MG63 (cell line): ENCODE data around the gene CAPZB. TPM values are rescaled to one million over a fixed set of nuclear protein-coding genes. Genes with fewer than 3 reads are reported as not detected.

Experiments used
- DNase-seq: peaks from one replicate; pipeline ENCODE4 v3.0.0-alpha.2; 2020
- H3K27me3 ChIP-seq: fragments of 250-450 bp; sonication (Bioruptor Pico); 2 replicates; pipeline ENCODE4 v1.5.1; 2020; ENCODE audit warnings: mild to moderate bottlenecking, moderate library complexity
- H3K36me3 ChIP-seq: fragments of 250-450 bp; sonication (Bioruptor Pico); 2 replicates; pipeline ENCODE4 v1.5.1; 2020; ENCODE audit warnings: mild to moderate bottlenecking, moderate library complexity
- H3K4me3 ChIP-seq: fragments of 250-450 bp; sonication (Bioruptor Pico); 2 replicates; pipeline ENCODE4 v1.5.1; 2020; ENCODE audit warnings: mild to moderate bottlenecking, moderate library complexity
- H3K9me3 ChIP-seq: fragments of 250-450 bp; sonication (Bioruptor Pico); 2 replicates; pipeline ENCODE4 v1.5.1; 2020; ENCODE audit warnings: mild to moderate bottlenecking, moderate library complexity
- total RNA-seq: library from RNA; depleted of rRNA; stranded (reverse); fragments of >200 nt; shearing (Covaris generic); gene quantifications from 2 replicates; pipeline ENCODE4 v1.2.3, GENCODE V29; 2014; ENCODE audit warnings: low replicate concordance

The CAPZB gene
- total RNA-seq, 1 experiment from 2014 or later, result 357 TPM

- Histone ChIP-seq H3K27me3 (no peaks in the 10 kb centered on the region), H3K36me3 (peaks cover 65% of the 10 kb centered on the region), H3K4me3 (no peak overlapping the region), H3K9me3 (no peaks in the 10 kb centered on the region)
- no peak for DNase-seq
These were observed 107.3 kb downstream of the CAPZB start for GRCh38 chr1:19377812-19378718.

GRCh38 chr1:19376428-19377372, 108.6 kb downstream of the CAPZB start:
- Histone ChIP-seq H3K27me3 (no peaks in the 10 kb centered on the region), H3K4me3 (no peak overlapping the region), H3K36me3 (peaks cover 59% of the 10 kb centered on the region), H3K9me3 (no peaks in the 10 kb centered on the region)
- DNase-seq, result no peak

- no peak for DNase-seq
- H3K27me3 ChIP-seq, result no peaks in the 10 kb centered on the region
- H3K9me3 ChIP-seq, result no peaks in the 10 kb centered on the region
- H3K4me3 ChIP-seq, result no peak overlapping the region
- peaks cover 59% of the 10 kb centered on the region for H3K36me3 ChIP-seq
These were observed 109.5 kb downstream of the CAPZB start for GRCh38 chr1:19375631-19376400.

GRCh38 chr1:19374926-19375325, 110.4 kb downstream of the CAPZB start:
- Histone ChIP-seq H3K9me3 (no peaks in the 10 kb centered on the region), H3K27me3 (no peaks in the 10 kb centered on the region), H3K36me3 (peaks cover 53% of the 10 kb centered on the region), H3K4me3 (no peak overlapping the region)
- DNase-seq, result no peak

DNA sequence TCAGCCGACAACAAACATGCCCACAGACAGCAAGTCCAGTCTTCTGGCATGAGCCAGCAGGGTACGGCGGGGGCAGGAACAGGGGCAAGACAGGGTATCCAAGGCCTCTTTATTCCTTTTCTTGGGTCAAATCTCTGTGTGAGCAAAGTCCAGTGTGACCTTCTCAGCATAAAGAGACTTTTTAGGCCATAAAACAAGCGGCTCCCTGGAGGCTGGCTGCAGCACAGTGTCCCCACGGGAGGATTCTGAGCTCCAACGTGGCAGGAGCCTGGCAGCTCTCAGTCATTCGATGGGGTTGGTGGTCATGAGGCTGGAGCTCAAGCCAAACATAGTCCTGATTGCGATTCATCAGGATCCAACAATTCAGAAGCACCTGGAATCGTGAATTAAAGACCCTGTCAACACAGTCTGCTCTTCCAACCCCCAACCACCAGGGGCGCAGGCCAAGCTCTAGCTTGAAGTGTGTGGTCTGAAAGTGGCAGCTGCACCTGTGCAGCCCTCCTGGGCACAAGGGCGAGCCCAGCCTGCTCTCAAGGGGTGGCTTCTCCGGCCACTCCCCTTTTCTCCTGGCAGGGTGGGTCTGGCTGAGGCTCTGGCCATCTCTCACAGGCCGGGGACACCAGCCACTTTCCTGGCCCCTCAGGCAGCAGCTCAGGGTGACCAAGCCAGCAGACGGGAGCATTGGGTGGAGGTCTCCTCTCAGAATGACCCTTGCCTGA, 111.1 kb downstream of the CAPZB start:
- Histone ChIP-seq H3K36me3 (peaks cover 46% of the 10 kb centered on the region), H3K27me3 (no peaks in the 10 kb centered on the region), H3K9me3 (no peaks in the 10 kb centered on the region), H3K4me3 (no peak overlapping the region)
- no peak for DNase-seq

DNA sequence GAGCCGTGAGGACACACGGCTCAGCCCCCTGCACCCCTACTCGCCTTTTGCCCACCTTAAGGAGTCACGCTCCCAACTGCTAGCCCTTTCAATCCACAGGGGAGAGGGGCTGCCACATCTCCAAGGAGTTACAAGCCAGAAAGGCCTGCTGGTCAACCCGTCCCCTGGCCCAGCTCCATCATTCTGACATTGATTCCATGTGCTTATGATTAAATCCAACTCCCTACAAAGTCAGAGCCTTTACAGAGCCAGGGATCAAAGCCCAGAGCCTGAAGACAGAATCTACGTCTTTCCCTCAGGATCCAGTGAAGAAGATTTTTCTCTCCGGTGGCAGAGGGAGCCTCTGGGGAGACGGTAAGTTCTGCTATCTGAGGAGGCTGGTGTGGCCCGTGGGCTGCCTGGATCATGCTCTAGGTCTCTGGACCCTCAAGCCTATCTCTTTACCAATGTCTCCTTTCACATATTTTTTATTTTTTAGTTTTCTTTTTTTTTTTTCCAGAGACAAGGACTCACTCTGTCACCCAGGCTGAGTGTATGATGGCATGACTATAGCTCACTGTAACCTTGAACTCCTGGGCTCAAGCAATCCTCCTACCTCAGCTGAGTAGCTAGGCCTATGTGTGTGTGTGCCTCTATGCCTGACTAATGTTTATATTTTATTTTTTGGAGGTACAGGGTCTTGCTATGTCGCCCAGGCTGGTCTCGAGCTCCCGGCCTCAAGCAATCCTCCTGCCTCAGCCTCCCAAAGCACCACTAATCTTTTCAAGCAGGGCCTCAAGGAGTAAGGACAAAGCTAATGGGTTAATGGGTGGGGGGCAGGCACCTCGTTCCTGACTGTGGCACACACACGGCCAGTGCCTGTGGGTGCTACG, 111.9 kb downstream of the CAPZB start:
- H3K4me3 ChIP-seq, result no peak overlapping the region
- DNase-seq, result no peak
- no peaks in the 10 kb centered on the region for H3K27me3 ChIP-seq
- peaks cover 41% of the 10 kb centered on the region for H3K36me3 ChIP-seq
- H3K9me3 ChIP-seq, result no peaks in the 10 kb centered on the region

- H3K9me3 ChIP-seq, result no peaks in the 10 kb centered on the region
- peaks cover 32% of the 10 kb centered on the region for H3K36me3 ChIP-seq
- no peak for DNase-seq
- H3K4me3 ChIP-seq, result no peak overlapping the region
- H3K27me3 ChIP-seq, result no peaks in the 10 kb centered on the region
These were observed 112.7 kb downstream of the CAPZB start for GRCh38 chr1:19372602-19373001.

DNA sequence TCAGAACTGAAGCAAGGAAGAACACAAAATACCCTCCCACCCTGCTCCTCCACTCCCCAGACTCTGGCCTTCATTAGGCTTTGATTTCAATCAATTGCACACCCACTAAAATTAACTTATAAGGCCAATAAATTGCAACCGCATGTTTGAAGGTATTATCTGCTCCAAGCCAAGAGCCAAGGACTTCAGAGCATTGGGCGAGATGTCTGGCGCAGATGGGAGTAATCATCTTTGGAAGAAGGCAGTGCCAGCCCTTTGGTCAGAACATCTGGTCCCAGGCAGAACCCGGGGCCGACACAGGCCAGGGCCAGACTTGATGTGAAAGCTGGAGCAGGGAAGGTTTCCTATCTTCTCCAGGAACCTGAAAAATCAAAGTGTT, 113.2 kb downstream of the CAPZB start:
- Histone ChIP-seq H3K9me3 (no peaks in the 10 kb centered on the region), H3K36me3 (peaks cover 28% of the 10 kb centered on the region), H3K27me3 (no peaks in the 10 kb centered on the region), H3K4me3 (no peak overlapping the region)
- DNase-seq, result no peak

GRCh38 chr1:19371226-19372135, 113.9 kb downstream of the CAPZB start:
- Histone ChIP-seq H3K9me3 (no peaks in the 10 kb centered on the region), H3K4me3 (no peak overlapping the region), H3K27me3 (no peaks in the 10 kb centered on the region), H3K36me3 (peaks cover 21% of the 10 kb centered on the region)
- DNase-seq, result no peak

- Histone ChIP-seq H3K27me3 (no peaks in the 10 kb centered on the region), H3K4me3 (no peak overlapping the region), H3K9me3 (no peaks in the 10 kb centered on the region), H3K36me3 (peaks cover 12% of the 10 kb centered on the region)
- DNase-seq, result no peak
These were observed 114.7 kb downstream of the CAPZB start for GRCh38 chr1:19370453-19371170.

DNA sequence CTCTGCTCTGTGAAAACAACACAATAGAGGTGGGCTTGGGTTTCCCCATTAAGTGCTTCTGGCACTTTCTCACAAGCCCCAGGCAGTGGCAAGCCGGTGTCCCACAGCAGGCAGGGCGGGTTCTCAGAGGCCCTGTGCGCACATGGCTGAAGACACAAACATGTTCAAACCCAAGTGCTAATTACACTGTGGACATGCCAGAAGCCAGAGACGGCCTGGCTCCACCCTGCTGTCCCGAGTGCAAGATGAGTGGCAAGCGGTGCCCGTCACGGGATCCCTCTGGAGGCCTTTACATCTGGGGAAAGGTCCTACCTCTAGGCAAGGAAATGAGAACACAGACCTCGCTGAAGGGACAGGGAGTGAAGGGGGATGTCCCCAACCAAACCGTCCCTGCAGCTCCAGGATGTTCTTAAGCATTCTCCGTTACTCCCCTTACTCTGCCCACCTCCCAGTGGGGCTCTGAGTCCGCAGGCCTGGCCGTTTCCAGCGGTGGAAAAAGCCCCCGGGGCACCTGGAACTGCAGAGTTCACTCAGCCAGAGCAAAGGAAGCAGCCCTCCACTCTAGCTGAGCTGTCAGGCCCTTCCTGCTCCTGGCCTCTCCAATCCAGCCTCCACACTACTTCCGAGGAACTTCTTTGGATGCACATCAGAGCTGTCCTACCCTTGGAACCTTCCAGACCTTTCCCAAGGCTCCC, 115.8 kb downstream of the CAPZB start:
- Histone ChIP-seq H3K4me3 (no peak overlapping the region), H3K9me3 (no peaks in the 10 kb centered on the region), H3K27me3 (no peaks in the 10 kb centered on the region), H3K36me3 (peaks cover 6% of the 10 kb centered on the region)
- DNase-seq, result no peak

GRCh38 chr1:19368964-19369363, 116.4 kb downstream of the CAPZB start:
- DNase-seq, result no peak

DNA sequence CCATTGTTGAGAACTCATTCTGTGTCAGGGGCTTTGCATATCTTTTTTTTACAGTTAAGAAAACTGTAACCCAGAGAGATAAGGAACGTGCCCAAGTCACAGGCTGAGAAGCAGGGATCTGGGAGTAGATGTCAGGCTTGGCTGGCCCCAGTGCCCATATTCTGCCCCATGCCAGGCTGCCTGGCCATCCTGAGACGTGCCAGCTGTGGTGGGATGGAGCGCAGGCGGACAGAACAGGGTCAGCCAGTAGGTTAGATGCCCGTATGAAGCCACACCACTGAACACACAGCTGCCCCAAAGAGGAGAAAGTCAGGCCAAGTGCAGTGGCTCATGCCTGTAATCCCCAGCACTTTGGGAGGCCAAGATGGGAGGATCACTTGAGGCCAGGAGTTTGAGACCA, 117.3 kb downstream of the CAPZB start:
- Histone ChIP-seq H3K4me3 (no peak overlapping the region), H3K9me3 (no peaks in the 10 kb centered on the region), H3K36me3 (peaks cover 5% of the 10 kb centered on the region), H3K27me3 (no peaks in the 10 kb centered on the region)
- DNase-seq, result no peak

More at GRCh38 chr1:19368964-19369363, 116.4 kb downstream of the CAPZB start:
- no peaks in the 10 kb centered on the region for H3K9me3 ChIP-seq
- no peaks in the 10 kb centered on the region for H3K27me3 ChIP-seq
- H3K4me3 ChIP-seq, result no peak overlapping the region
- H3K36me3 ChIP-seq, result peaks cover 6% of the 10 kb centered on the region
